TTC549 (cell line): ENCODE results near the gene CDYL2.

Experiments
- FAIRE-seq: peaks from 2 replicates; lab custom pipeline; 2012; peaks lifted over from hg19 to GRCh38; lab: Jason Lieb, UNC

Gene CDYL2

GRCh38 chr16:80620736-80621605 is 183.4 kb downstream of the CDYL2 start:
- FAIRE-seq = no peak

DNA sequence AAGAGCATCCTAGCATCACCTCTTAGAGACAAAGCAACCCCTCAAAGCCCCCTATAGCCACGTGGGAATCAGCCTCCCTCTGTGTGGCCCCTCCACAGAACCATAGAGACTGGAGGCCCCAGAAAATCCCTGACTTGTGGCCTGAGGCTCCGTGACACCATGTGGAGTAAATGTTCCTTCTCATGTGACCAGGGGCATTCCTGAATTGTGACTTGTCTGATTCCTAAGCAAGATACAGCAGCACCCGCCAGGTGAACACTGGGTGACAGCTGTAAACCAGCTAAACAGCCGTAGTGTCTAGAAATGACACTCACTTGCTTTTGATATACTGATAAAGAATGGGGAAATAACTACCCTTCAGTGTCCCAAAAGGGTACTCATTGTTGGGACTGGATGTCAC is 184.6 kb downstream of the CDYL2 start:
- no peak for FAIRE-seq

DNA sequence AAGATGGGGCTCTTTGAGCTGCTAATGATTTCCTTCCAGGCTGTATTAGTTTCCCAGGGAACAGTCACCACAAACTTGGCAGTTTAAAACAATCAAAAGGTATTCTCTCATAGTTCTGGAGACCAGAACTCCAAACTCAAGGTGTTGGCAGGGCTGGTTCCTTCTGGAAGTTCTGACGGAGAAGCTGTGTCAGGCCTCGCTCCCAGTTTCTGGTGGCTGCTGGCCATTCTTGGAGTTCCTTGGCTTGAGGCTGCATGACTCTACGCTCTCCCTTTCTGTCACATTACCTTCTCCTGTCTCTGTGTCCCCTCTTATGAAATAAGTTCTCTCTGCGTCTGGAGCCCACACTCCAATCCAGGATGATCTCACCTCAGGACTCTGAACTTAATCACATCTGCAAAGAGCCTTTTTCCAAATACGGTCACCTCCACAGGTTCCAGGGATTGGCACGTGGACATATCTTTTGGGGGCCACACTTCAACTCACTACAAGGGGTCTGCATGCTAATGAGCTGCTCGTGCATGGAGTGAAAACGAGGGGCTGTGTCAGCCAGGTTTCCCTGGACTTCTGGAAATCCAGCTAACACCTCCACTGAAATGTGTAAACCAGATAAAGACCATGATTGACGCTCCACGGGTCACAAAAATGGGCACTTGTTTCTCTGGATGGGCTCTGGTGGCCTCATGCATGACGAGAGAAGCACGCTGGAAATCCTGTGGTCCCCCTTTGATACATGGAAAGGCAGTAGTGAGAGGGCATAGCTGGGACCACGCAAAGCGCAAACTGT is 185.3 kb downstream of the CDYL2 start:
- no peak for FAIRE-seq

GRCh38 chr16:80616362-80616761 is 188.0 kb downstream of the CDYL2 start:
- FAIRE-seq = no peak

- FAIRE-seq = no peak
Measured at GRCh38 chr16:80615735-80616134, 188.7 kb downstream of the CDYL2 start.

- FAIRE-seq = no peak
Measured at GRCh38 chr16:80614908-80615671, 189.3 kb downstream of the CDYL2 start.

- FAIRE-seq = no peak
Measured at GRCh38 chr16:80612461-80613017, 191.9 kb downstream of the CDYL2 start.

GRCh38 chr16:80611930-80612327 is 192.5 kb downstream of the CDYL2 start:
- FAIRE-seq = no peak

DNA sequence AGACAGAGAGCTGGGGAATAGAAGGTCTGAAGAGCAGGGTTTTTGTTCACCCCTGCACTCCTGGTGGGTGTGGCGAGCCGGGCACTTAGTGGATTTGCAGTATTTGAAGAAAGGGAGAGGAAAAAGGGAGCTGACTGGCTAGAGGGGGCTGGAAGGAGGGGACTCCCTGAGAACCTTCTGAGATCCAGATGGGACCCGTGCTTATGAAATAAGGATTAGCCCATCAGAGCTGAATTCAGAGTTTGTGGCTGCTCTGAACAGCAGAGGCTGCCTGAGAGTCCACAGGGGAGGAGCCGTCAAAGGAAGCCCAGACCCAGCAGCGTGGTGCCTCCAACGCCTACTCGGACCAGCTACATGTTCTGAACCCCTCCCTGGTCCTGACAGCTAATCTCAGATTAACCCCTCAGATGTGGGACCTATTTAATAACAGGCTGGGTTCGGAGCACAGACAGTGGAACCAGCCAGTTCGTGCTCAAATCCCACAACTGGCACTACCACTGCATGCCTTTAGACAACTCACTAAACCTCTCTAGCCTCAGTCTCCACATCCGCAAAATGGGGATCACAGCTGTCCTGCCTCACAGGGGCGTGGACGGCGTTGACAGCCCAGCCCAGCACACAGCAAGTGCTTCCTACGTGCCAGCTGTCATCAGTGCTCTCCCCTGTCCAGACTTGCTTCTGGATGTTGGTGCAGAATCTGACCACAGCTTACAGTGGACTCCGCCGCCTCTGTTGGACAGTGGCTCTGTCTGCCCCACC is 193.0 kb downstream of the CDYL2 start:
- no peak for FAIRE-seq

GRCh38 chr16:80610481-80611156 is 193.8 kb downstream of the CDYL2 start:
- no peak for FAIRE-seq

GRCh38 chr16:80608946-80609345 is 195.5 kb downstream of the CDYL2 start:
- FAIRE-seq = no peak

GRCh38 chr16:80607204-80607603 is 197.2 kb downstream of the CDYL2 start:
- no peak for FAIRE-seq

GRCh38 chr16:80606221-80606766 is 198.1 kb downstream of the CDYL2 start:
- no peak for FAIRE-seq

- no peak for FAIRE-seq
Measured at GRCh38 chr16:80604600-80605355, 199.6 kb downstream of the CDYL2 start.

GRCh38 chr16:80602894-80603293 is 201.5 kb downstream of the CDYL2 start:
- no peak for FAIRE-seq

DNA sequence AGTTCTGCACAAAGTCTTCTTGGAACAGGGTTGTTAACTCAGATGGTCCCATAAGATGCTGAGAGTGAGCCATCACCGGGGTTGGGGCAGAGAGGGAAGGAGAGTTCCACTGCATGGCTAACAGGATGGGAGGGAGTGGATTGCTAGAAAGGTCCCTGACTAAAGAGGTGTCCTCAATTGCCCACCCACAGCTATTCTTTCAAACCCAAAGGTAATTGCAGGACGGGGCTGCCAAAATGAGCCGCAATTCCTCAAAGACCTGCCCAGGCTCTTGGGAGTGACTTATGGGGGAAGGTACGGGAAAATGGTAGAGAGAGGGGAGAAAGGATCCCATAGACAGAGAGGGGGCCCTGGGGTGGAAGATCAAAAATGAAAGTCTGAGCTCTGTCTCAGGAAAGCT is 203.2 kb downstream of the CDYL2 start:
- no peak for FAIRE-seq

DNA sequence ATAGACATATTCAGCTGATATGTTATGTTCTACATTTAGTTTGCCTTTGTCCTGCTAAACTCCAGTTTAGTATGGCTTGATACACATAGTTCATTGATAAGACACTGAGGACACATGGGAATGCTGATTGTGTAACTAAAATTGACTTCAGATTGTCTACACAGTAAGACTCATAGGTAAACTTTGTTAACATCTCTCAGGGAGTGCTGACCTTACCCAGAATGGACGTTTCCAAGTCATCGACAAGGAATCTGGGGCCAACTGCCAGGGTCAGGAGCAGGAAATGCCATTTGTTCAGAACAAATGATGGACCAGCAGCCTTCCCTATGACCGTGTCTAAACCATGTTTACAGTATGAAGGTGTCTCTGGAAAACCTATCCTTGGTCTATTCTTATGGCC is 204.9 kb downstream of the CDYL2 start:
- no peak for FAIRE-seq

DNA sequence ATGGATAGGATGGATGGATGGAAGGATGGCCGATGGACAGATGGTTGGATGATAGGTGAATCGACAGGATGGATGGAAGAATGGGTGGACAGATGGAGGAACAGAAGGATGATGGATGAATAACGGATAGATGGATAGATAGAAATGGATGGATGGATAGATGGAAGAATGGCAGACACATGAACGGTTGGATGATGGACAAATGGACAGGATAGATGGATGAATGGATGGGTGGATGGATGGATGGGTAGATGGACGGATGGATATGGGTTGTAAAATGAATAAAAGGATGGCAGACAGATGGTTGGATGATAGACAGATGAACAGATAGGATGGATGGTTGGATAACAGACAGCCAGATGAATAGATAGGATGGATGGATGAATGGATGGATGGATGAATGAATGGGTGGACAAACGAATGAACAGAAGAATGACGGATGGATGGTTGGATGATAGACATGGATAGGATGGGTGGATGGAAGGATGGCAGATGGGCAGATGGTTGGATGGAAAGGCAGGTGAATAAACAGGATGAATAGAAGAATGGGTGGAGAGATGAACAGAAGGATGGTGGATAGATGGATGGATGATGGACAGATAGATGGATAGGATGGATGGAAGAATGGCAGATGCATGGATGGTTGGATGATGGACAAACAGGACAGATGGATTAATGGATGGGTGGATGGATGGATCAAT is 207.7 kb downstream of the CDYL2 start:
- FAIRE-seq = no peak

DNA sequence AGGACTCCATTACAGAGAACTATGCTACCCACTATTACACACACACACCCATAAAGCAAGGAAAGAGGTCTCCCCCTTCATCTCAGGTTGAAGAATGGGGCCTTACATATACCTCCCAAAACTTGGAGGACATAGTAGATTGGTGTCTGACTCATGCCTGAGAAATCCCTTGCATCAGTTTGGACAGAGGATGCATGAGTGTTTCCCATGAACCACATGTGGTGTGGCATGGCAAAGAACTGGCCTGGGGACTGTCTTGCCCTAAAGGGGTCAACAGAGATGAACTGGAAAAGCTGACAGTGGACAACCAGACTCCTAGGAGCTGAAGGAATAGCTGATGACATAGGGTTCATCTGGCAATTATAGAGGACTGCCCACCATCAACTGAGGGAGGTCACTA is 209.6 kb downstream of the CDYL2 start:
- no peak for FAIRE-seq
